Measurements from ENCODE around the gene CDH18.

CDH18 gene

GRCh38 chr5:19626211-19626610, 361.8 kb downstream of the CDH18 start:
- Histone ChIP-seq H3K79me2 (ENCODE audit: insufficient read depth, low read length) (no peaks in the 10 kb centered on the region), H3F3A (ENCODE audit: insufficient read depth) (no peaks in the 10 kb centered on the region), H3K4me2 (ENCODE audit: low read depth, low read length, poor library complexity, severe bottlenecking) (no peak overlapping the region), H3K36me3 (ENCODE audit: low read length) (no peaks in the 10 kb centered on the region), H4K20me1 (ENCODE audit: low read depth, low read length) (no peaks in the 10 kb centered on the region), H3K9me2 (replicated peaks; ENCODE audit: insufficient read depth, low read length) (no peaks in the 10 kb centered on the region), H2AFZ (ENCODE audit: low read depth, low read length, severe bottlenecking) (peak overlapping the region; percentile 65), H3K27me3 (ENCODE audit: low read length) (no peaks in the 10 kb centered on the region), H3K27ac (ENCODE audit: low read depth, low read length) (no peak overlapping the region), H3K4me3 (ENCODE audit: insufficient read depth, low read length, poor library complexity, severe bottlenecking) (no peak overlapping the region), H3K9ac (ENCODE audit: low read length) (no peak overlapping the region), H3K9me3 (ENCODE audit: insufficient read depth, low read length) (no peaks in the 10 kb centered on the region)
- TF ChIP-seq EZH2phosphoT487 (conservative IDR thresholded peaks at IDR 0.05; ENCODE audit: low read length), result no peak
- TF ChIP-seq CTCF (IDR thresholded peaks at IDR 0.05; ENCODE audit: insufficient read depth, low read length, poor library complexity, severe bottlenecking), result no peak

- no peak overlapping the region for H3K27ac ChIP-seq (ENCODE audit: low read depth, low read length)
- H3K27me3 ChIP-seq (ENCODE audit: low read length), result no peaks in the 10 kb centered on the region
- TF ChIP-seq CTCF (IDR thresholded peaks at IDR 0.05; ENCODE audit: insufficient read depth, low read length, poor library complexity, severe bottlenecking), result no peak
- no peak for TF ChIP-seq EZH2phosphoT487 (conservative IDR thresholded peaks at IDR 0.05; ENCODE audit: low read length)
- H3K9me2 ChIP-seq (replicated peaks; ENCODE audit: insufficient read depth, low read length), result no peaks in the 10 kb centered on the region
- H3F3A ChIP-seq (ENCODE audit: insufficient read depth), result no peaks in the 10 kb centered on the region
- H3K9ac ChIP-seq (ENCODE audit: low read length), result no peak overlapping the region
- no peaks in the 10 kb centered on the region for H3K9me3 ChIP-seq (ENCODE audit: insufficient read depth, low read length)
- no peak overlapping the region for H3K4me3 ChIP-seq (ENCODE audit: insufficient read depth, low read length, poor library complexity, severe bottlenecking)
- no peaks in the 10 kb centered on the region for H3K79me2 ChIP-seq (ENCODE audit: insufficient read depth, low read length)
- H2AFZ ChIP-seq (ENCODE audit: low read depth, low read length, severe bottlenecking), result peak overlapping the region; percentile 65
- H3K4me2 ChIP-seq (ENCODE audit: low read depth, low read length, poor library complexity, severe bottlenecking), result no peak overlapping the region
- H4K20me1 ChIP-seq (ENCODE audit: low read depth, low read length), result no peaks in the 10 kb centered on the region
- H3K36me3 ChIP-seq (ENCODE audit: low read length), result no peaks in the 10 kb centered on the region
Observed at GRCh38 chr5:19625562-19625961, 362.4 kb downstream of the CDH18 start.

- no peak overlapping the region for H2AFZ ChIP-seq (ENCODE audit: low read depth, low read length, severe bottlenecking)
Observed at GRCh38 chr5:19619571-19619970, 368.4 kb downstream of the CDH18 start.

More at GRCh38 chr5:19619571-19619970, 368.4 kb downstream of the CDH18 start:
- Histone ChIP-seq H3K9ac (ENCODE audit: low read length) (no peak overlapping the region), H3F3A (ENCODE audit: insufficient read depth) (no peaks in the 10 kb centered on the region), H3K4me3 (ENCODE audit: insufficient read depth, low read length, poor library complexity, severe bottlenecking) (no peak overlapping the region), H4K20me1 (ENCODE audit: low read depth, low read length) (no peaks in the 10 kb centered on the region), H3K27ac (ENCODE audit: low read depth, low read length) (no peak overlapping the region), H3K79me2 (ENCODE audit: insufficient read depth, low read length) (no peaks in the 10 kb centered on the region), H3K4me2 (ENCODE audit: low read depth, low read length, poor library complexity, severe bottlenecking) (no peak overlapping the region), H3K9me2 (replicated peaks; ENCODE audit: insufficient read depth, low read length) (no peaks in the 10 kb centered on the region), H3K9me3 (ENCODE audit: insufficient read depth, low read length) (no peaks in the 10 kb centered on the region; the same call in 1 of the 2 replicates), H3K27me3 (ENCODE audit: low read length) (no peaks in the 10 kb centered on the region), H3K36me3 (ENCODE audit: low read length) (no peaks in the 10 kb centered on the region)
- TF ChIP-seq EZH2phosphoT487 (conservative IDR thresholded peaks at IDR 0.05; ENCODE audit: low read length) (no peak), CTCF (IDR thresholded peaks at IDR 0.05; ENCODE audit: insufficient read depth, low read length, poor library complexity, severe bottlenecking) (no peak)

All from SU-DHL-6 (cell line).